ENCODE measurements around the gene GNB2. TPM values are rescaled to one million over a fixed set of nuclear protein-coding genes. Genes with fewer than 3 reads are reported as not detected.

GNB2 gene
- total and polyA plus RNA-seq, 2 of the 13 experiments (the other 11 are each of a cell fraction or from before 2014, with no cell fraction given), result 48.3 to 67.1 TPM

DNA sequence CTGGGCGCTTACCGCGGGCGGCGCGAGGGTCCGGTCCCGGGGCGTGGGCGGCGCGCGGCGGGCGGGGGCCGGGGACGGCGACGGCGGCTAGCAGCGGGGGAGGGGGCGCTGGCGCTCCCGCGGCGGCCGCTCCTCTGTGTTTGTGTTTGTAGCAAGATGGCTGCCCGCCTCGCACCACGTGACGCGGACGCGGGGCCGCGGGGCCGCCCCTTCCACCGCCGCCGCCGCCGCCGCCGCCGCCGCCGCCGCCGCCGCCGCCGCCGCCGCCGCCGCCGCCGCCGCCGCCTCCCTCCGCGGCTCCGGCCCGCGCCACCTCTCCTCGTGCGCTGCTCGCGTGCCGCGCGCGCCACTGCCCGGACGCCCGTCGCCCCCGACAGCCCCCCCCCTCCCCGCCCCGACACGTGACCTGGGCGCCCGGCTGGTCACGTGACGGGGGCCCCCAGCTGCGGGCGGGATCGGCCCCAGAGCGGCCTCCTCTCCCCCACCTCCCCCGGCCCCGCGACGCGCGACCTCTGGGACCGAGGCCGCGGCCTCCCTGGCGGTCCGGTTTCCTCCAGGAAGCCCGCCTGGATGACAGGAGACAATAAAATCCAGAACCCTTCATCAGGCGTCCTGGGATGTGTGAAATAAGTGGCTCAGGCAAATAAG is 20.7 kb downstream of the GNB2 start, which contains the start of gene GIGYF1 (continued):
- TF ChIP-seq, protein P1, sequence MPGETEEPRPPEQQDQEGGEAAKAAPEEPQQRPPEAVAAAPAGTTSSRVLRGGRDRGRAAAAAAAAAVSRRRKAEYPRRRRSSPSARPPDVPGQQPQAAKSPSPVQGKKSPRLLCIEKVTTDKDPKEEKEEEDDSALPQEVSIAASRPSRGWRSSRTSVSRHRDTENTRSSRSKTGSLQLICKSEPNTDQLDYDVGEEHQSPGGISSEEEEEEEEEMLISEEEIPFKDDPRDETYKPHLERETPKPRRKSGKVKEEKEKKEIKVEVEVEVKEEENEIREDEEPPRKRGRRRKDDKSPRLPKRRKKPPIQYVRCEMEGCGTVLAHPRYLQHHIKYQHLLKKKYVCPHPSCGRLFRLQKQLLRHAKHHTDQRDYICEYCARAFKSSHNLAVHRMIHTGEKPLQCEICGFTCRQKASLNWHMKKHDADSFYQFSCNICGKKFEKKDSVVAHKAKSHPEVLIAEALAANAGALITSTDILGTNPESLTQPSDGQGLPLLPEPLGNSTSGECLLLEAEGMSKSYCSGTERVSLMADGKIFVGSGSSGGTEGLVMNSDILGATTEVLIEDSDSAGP (CRISPR knock-in tag; IDR thresholded peaks at IDR 0.05; ENCODE audit: borderline replicate concordance), result 0 out of 2 replicates have a peak, but pooled peaks have one; percentile 17
- TF ChIP-seq, protein P2, sequence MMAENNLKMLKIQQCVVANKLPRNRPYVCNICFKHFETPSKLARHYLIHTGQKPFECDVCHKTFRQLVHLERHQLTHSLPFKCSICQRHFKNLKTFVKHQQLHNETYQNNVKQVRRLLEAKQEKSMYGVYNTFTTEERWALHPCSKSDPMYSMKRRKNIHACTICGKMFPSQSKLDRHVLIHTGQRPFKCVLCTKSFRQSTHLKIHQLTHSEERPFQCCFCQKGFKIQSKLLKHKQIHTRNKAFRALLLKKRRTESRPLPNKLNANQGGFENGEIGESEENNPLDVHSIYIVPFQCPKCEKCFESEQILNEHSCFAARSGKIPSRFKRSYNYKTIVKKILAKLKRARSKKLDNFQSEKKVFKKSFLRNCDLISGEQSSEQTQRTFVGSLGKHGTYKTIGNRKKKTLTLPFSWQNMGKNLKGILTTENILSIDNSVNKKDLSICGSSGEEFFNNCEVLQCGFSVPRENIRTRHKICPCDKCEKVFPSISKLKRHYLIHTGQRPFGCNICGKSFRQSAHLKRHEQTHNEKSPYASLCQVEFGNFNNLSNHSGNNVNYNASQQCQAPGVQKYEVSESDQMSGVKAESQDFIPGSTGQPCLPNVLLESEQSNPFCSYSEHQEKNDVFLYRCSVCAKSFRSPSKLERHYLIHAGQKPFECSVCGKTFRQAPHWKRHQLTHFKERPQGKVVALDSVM (CRISPR knock-in tag; IDR thresholded peaks at IDR 0.05), result peak; percentile 96
- TF ChIP-seq SPEN (CRISPR knock-in tag; IDR thresholded peaks at IDR 0.05; ENCODE audit: low read depth) (peak; percentile 46; the same call in 1 of the 2 replicates), ZBTB20 (CRISPR knock-in tag; IDR thresholded peaks at IDR 0.05; ENCODE audit: borderline replicate concordance, low read depth) (no peak), ZNF317 (CRISPR knock-in tag; IDR thresholded peaks at IDR 0.05) (no peak), GFI1 (CRISPR knock-in tag; IDR thresholded peaks at IDR 0.05; ENCODE audit: borderline replicate concordance) (0 out of 2 replicates have a peak, but pooled peaks have one; percentile 37), NFIB (CRISPR knock-in tag; IDR thresholded peaks at IDR 0.05; ENCODE audit: borderline replicate concordance) (no peak), EP300 (IDR thresholded peaks at IDR 0.05; ENCODE audit: low read depth in 2 of 2, low read length in 2 of 2) (peak in 1 of 2 experiments; percentile 14; a peak in 1 of 4 replicates), EP300 (CRISPR knock-in tag; IDR thresholded peaks at IDR 0.05; ENCODE audit: borderline replicate concordance) (no peak), WIZ (CRISPR knock-in tag; IDR thresholded peaks at IDR 0.05) (no peak), PPARG (CRISPR knock-in tag; conservative IDR thresholded peaks at IDR 0.05) (0 out of 2 replicates have a peak, but pooled peaks have one; percentile 28), FOXA1 (IDR thresholded peaks at IDR 0.05) (no peak), FOXA1 (CRISPR knock-in tag; IDR thresholded peaks at IDR 0.05) (no peak), CCDC6 (CRISPR knock-in tag; IDR thresholded peaks at IDR 0.05) (no peak)
- TF ChIP-seq, protein P3, sequence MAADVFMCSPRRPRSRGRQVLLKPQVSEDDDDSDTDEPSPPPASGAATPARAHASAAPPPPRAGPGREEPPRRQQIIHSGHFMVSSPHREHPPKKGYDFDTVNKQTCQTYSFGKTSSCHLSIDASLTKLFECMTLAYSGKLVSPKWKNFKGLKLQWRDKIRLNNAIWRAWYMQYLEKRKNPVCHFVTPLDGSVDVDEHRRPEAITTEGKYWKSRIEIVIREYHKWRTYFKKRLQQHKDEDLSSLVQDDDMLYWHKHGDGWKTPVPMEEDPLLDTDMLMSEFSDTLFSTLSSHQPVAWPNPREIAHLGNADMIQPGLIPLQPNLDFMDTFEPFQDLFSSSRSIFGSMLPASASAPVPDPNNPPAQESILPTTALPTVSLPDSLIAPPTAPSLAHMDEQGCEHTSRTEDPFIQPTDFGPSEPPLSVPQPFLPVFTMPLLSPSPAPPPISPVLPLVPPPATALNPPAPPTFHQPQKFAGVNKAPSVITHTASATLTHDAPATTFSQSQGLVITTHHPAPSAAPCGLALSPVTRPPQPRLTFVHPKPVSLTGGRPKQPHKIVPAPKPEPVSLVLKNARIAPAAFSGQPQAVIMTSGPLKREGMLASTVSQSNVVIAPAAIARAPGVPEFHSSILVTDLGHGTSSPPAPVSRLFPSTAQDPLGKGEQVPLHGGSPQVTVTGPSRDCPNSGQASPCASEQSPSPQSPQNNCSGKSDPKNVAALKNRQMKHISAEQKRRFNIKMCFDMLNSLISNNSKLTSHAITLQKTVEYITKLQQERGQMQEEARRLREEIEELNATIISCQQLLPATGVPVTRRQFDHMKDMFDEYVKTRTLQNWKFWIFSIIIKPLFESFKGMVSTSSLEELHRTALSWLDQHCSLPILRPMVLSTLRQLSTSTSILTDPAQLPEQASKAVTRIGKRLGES (CRISPR knock-in tag; IDR thresholded peaks at IDR 0.05; ENCODE audit: borderline replicate concordance), result 0 out of 2 replicates have a peak, but pooled peaks have one; percentile 38
- TF ChIP-seq, protein P4, sequence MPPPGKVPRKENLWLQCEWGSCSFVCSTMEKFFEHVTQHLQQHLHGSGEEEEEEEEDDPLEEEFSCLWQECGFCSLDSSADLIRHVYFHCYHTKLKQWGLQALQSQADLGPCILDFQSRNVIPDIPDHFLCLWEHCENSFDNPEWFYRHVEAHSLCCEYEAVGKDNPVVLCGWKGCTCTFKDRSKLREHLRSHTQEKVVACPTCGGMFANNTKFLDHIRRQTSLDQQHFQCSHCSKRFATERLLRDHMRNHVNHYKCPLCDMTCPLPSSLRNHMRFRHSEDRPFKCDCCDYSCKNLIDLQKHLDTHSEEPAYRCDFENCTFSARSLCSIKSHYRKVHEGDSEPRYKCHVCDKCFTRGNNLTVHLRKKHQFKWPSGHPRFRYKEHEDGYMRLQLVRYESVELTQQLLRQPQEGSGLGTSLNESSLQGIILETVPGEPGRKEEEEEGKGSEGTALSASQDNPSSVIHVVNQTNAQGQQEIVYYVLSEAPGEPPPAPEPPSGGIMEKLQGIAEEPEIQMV (CRISPR knock-in tag; IDR thresholded peaks at IDR 0.05; ENCODE audit: low read depth), result no peak
- TF ChIP-seq, protein P5, sequence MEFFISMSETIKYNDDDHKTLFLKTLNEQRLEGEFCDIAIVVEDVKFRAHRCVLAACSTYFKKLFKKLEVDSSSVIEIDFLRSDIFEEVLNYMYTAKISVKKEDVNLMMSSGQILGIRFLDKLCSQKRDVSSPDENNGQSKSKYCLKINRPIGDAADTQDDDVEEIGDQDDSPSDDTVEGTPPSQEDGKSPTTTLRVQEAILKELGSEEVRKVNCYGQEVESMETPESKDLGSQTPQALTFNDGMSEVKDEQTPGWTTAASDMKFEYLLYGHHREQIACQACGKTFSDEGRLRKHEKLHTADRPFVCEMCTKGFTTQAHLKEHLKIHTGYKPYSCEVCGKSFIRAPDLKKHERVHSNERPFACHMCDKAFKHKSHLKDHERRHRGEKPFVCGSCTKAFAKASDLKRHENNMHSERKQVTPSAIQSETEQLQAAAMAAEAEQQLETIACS (CRISPR knock-in tag; IDR thresholded peaks at IDR 0.05), result no peak
